ENCODE results near the gene TRIM62. TPM values are rescaled to one million over a fixed set of nuclear protein-coding genes. Genes with fewer than 3 reads are reported as not detected.

TRIM62 gene
- total and polyA plus RNA-seq, 4 donors: 0.60 to 1.3 (median 1.1) TPM

DNA sequence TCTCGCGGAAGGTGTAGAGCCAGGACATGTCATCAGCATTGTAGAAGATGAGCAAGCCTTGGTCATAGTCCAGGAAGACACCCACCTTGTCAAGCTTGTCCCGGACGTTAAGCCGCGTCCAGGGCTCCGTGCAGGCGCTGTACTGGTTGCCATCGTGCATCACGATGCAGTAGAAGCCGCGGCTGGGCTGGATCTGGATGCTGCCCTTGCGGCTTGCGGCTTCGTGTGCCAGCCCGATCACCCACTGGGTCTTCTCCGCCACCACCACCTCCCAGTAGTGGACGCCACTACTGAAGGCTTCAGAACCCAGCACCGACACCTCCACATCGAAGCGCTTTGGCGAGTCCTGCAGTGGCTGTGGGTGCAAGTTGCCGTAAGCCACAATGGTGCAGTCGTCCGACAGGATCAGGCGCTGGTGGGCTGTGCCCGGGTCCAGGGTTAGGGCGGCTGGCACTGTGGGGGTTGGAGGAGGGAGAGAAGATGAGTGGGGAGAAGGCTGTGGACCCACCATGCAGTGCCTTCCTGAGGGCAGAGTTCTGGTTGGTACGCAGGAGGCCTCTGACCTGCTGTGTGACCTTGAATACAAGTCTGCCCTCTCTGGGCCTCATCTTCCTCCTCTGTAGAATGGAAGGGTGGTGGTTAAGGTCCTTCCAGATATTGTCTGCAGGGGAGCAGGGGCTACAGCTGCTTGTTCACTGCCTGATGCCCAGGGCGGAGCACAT lies 34.4 kb downstream of the TRIM62 start:
- H3K27ac ChIP-seq (ENCODE audit: low read depth in 1 of 2, low read length in 2 of 2): no peak overlapping the region
- no peak overlapping the region for H3K4me3 ChIP-seq (ENCODE audit: low read depth in 1 of 3, low read length in 3 of 3)
- H3K9ac ChIP-seq (ENCODE audit: low read depth in 1 of 2, low read length in 2 of 2): no peak overlapping the region
- H3K27me3 ChIP-seq (ENCODE audit: control insufficient read depth in 4 of 4, insufficient read depth in 4 of 4, low read length in 3 of 4): no peaks in the 10 kb centered on the region
- TF ChIP-seq FOXA2 (IDR thresholded peaks at IDR 0.05) (no peak), NR2F2 (IDR thresholded peaks at IDR 0.05) (no peak), HNF4G (IDR thresholded peaks at IDR 0.05) (no peak), GABPA (IDR thresholded peaks at IDR 0.05 in 1 of 2, conservative IDR thresholded peaks at IDR 0.05 in 1 of 2) (no peak), JUND (IDR thresholded peaks at IDR 0.05) (no peak), TAF1 (conservative IDR thresholded peaks at IDR 0.05) (no peak), HNF4A (conservative IDR thresholded peaks at IDR 0.05) (no peak), YY1 (IDR thresholded peaks at IDR 0.05) (no peak), EGR1 (IDR thresholded peaks at IDR 0.05; ENCODE audit: low read depth in 2 of 2) (no peak), SP1 (IDR thresholded peaks at IDR 0.05) (no peak), FOXA1 (IDR thresholded peaks at IDR 0.05) (no peak)
- TF ChIP-seq, protein P1, sequence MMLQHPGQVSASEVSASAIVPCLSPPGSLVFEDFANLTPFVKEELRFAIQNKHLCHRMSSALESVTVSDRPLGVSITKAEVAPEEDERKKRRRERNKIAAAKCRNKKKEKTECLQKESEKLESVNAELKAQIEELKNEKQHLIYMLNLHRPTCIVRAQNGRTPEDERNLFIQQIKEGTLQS (IDR thresholded peaks at IDR 0.05): no peak
- TF ChIP-seq, protein P2, sequence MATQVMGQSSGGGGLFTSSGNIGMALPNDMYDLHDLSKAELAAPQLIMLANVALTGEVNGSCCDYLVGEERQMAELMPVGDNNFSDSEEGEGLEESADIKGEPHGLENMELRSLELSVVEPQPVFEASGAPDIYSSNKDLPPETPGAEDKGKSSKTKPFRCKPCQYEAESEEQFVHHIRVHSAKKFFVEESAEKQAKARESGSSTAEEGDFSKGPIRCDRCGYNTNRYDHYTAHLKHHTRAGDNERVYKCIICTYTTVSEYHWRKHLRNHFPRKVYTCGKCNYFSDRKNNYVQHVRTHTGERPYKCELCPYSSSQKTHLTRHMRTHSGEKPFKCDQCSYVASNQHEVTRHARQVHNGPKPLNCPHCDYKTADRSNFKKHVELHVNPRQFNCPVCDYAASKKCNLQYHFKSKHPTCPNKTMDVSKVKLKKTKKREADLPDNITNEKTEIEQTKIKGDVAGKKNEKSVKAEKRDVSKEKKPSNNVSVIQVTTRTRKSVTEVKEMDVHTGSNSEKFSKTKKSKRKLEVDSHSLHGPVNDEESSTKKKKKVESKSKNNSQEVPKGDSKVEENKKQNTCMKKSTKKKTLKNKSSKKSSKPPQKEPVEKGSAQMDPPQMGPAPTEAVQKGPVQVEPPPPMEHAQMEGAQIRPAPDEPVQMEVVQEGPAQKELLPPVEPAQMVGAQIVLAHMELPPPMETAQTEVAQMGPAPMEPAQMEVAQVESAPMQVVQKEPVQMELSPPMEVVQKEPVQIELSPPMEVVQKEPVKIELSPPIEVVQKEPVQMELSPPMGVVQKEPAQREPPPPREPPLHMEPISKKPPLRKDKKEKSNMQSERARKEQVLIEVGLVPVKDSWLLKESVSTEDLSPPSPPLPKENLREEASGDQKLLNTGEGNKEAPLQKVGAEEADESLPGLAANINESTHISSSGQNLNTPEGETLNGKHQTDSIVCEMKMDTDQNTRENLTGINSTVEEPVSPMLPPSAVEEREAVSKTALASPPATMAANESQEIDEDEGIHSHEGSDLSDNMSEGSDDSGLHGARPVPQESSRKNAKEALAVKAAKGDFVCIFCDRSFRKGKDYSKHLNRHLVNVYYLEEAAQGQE (IDR thresholded peaks at IDR 0.05): no peak
- TF ChIP-seq, protein P3, sequence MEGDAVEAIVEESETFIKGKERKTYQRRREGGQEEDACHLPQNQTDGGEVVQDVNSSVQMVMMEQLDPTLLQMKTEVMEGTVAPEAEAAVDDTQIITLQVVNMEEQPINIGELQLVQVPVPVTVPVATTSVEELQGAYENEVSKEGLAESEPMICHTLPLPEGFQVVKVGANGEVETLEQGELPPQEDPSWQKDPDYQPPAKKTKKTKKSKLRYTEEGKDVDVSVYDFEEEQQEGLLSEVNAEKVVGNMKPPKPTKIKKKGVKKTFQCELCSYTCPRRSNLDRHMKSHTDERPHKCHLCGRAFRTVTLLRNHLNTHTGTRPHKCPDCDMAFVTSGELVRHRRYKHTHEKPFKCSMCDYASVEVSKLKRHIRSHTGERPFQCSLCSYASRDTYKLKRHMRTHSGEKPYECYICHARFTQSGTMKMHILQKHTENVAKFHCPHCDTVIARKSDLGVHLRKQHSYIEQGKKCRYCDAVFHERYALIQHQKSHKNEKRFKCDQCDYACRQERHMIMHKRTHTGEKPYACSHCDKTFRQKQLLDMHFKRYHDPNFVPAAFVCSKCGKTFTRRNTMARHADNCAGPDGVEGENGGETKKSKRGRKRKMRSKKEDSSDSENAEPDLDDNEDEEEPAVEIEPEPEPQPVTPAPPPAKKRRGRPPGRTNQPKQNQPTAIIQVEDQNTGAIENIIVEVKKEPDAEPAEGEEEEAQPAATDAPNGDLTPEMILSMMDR (IDR thresholded peaks at IDR 0.05; ENCODE audit: low read depth, low read length, missing input control): no peak
- H3K4me1 ChIP-seq (ENCODE audit: control insufficient read depth in 4 of 4, insufficient read depth in 4 of 4, low read length in 3 of 4): no peaks in the 10 kb centered on the region
- DNase-seq (ENCODE audit: low spot score): no peak
- H3K9me3 ChIP-seq (ENCODE audit: control insufficient read depth in 4 of 4, low read length in 3 of 4): no peaks in the 10 kb centered on the region
- no peaks in the 10 kb centered on the region for H3K36me3 ChIP-seq (ENCODE audit: control insufficient read depth in 4 of 4, insufficient read depth in 3 of 4, low read depth in 1 of 4, low read length in 3 of 4)
- WGBS: 96% methylated on average over 30 of the region's 30 CpGs

- no peaks in the 10 kb centered on the region for H3K9me3 ChIP-seq (ENCODE audit: control insufficient read depth in 4 of 4, low read length in 3 of 4)
- H3K27me3 ChIP-seq (ENCODE audit: control insufficient read depth in 4 of 4, insufficient read depth in 4 of 4, low read length in 3 of 4): no peaks in the 10 kb centered on the region
- no peak overlapping the region for H3K9ac ChIP-seq (ENCODE audit: low read depth in 1 of 2, low read length in 2 of 2)
- no peak overlapping the region for H3K27ac ChIP-seq (ENCODE audit: low read depth in 1 of 2, low read length in 2 of 2)
- 80% methylated on average over 3 of the region's 3 CpGs for WGBS
- no peak for DNase-seq (ENCODE audit: low spot score)
- H3K36me3 ChIP-seq (ENCODE audit: control insufficient read depth in 4 of 4, insufficient read depth in 3 of 4, low read depth in 1 of 4, low read length in 3 of 4): no peaks in the 10 kb centered on the region
- no peak overlapping the region for H3K4me3 ChIP-seq (ENCODE audit: low read depth in 1 of 3, low read length in 3 of 3)
- TF ChIP-seq RAD21 (IDR thresholded peaks at IDR 0.05) (no peak), EGR1 (IDR thresholded peaks at IDR 0.05; ENCODE audit: low read depth in 2 of 2) (no peak), NR2F2 (IDR thresholded peaks at IDR 0.05) (no peak), RXRA (IDR thresholded peaks at IDR 0.05) (no peak), ZBTB33 (IDR thresholded peaks at IDR 0.05) (no peak), FOXA2 (IDR thresholded peaks at IDR 0.05) (no peak), YY1 (IDR thresholded peaks at IDR 0.05) (no peak), FOXA1 (IDR thresholded peaks at IDR 0.05) (no peak), SP1 (IDR thresholded peaks at IDR 0.05) (no peak), TAF1 (conservative IDR thresholded peaks at IDR 0.05) (no peak)
- TF ChIP-seq, protein P3 (IDR thresholded peaks at IDR 0.05; ENCODE audit: low read depth, low read length, missing input control): no peak
- TF ChIP-seq, protein P4, sequence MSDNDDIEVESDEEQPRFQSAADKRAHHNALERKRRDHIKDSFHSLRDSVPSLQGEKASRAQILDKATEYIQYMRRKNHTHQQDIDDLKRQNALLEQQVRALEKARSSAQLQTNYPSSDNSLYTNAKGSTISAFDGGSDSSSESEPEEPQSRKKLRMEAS (IDR thresholded peaks at IDR 0.05): no peak
- TF ChIP-seq, protein P1 (IDR thresholded peaks at IDR 0.05): no peak
- H3K4me1 ChIP-seq (ENCODE audit: control insufficient read depth in 4 of 4, insufficient read depth in 4 of 4, low read length in 3 of 4): no peaks in the 10 kb centered on the region
Observed at GRCh38 chr1:33146003-33146402, 35.8 kb downstream of the TRIM62 start.
